Loucy (cell line): ENCODE data around the gene CD276.

Experiments used
- EZH2phosphoT487 ChIP-seq: fragments of 200-600 bp; IDR thresholded peaks from 2 replicates; pipeline ENCODE4 v1.6.1; 2018; ENCODE audit warnings: antibody characterized with exemption, mild to moderate bottlenecking, moderate library complexity, borderline replicate concordance
- TF ChIP-seq, protein P1 (sequence below): fragments of 200-600 bp; sonication (generic); conservative IDR thresholded peaks from 2 replicates; pipeline ENCODE4 v1.5.1; 2014; ENCODE audit warnings: mild to moderate bottlenecking, antibody characterized with exemption, low read length

DNA sequence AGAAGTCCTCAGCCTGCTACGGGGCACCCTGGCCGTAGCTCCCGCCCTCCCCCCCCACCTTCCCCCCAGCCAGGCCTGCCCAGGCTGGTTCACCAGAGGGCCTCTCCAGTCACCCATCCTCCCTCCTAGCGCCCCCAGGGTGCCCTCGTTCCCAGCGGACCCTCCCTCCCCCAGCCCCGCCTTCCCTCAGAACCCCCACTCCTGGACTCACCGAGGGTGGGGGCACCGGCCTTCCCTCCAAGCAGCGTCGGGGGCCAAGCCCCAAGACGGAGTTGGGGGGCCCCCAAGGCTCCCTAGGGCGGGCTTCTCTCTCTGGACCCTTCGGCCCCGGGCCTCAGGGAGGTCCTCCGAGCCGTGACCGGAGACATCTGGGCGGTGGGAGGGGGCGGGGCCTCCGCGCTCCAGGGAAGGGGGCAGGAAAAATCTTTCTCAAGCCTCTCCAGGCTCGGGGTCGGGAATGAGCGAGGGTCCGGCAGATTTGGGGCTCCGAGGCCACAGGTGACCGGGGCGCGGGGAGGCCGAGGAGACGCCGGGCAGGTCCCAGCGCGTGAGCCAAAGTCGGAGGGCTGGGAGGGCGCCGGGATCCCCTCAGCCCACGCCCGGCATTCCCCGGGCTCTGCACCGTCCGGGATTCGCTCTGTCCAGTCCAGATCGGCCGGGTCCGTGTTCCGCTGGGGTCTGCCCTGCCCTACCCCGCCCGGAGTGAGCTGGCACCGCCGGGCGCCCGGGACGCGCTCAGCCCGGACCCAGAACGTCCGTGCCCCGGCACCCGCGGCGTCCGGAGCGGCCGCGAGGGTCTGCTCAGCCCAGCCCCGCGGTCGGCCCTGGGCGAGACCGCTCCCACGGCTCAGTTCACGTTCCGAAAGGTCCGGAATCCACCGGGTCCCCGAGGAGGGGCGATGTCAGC, 68.0 kb downstream of the CD276 start:
- TF ChIP-seq, protein P1, sequence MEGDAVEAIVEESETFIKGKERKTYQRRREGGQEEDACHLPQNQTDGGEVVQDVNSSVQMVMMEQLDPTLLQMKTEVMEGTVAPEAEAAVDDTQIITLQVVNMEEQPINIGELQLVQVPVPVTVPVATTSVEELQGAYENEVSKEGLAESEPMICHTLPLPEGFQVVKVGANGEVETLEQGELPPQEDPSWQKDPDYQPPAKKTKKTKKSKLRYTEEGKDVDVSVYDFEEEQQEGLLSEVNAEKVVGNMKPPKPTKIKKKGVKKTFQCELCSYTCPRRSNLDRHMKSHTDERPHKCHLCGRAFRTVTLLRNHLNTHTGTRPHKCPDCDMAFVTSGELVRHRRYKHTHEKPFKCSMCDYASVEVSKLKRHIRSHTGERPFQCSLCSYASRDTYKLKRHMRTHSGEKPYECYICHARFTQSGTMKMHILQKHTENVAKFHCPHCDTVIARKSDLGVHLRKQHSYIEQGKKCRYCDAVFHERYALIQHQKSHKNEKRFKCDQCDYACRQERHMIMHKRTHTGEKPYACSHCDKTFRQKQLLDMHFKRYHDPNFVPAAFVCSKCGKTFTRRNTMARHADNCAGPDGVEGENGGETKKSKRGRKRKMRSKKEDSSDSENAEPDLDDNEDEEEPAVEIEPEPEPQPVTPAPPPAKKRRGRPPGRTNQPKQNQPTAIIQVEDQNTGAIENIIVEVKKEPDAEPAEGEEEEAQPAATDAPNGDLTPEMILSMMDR, result no peak
- no peak for TF ChIP-seq EZH2phosphoT487
